Measurements from ENCODE around the gene DPCD.

DNA sequence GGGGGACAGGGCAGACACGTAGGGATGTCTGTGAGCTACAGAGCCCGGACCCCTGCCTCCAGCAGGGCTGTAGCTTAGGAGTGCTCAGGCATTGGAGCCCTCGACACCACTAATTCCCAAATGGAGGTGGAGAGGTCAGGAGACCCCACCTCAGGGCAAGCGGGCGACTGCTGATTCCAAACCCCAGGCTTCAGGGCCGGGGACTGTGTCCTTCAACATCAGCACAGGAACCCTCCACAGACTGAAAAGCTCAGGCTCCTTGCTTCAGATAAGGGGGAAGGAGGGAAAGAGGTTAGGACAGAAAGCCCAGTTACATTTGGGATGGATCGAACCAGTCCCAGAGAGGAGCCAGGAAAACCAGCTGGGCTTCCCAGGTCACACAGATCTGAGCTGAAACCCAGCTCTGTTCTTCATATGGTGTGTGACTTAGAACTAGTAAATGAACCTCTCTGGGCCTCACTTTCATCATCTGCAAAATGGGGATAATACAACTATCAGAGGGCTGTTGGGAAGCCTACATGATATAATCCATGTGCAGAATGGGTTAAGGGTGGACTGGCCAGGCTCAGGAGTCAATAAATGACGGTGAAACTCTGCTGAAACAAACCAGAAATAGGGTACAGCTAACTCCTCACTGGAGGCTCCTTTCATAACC, 16.7 kb upstream of the DPCD start:
- no peak for TF ChIP-seq POLR2A (IDR thresholded peaks at IDR 0.05; ENCODE audit: low read depth, low read length)
- TF ChIP-seq, protein P1, sequence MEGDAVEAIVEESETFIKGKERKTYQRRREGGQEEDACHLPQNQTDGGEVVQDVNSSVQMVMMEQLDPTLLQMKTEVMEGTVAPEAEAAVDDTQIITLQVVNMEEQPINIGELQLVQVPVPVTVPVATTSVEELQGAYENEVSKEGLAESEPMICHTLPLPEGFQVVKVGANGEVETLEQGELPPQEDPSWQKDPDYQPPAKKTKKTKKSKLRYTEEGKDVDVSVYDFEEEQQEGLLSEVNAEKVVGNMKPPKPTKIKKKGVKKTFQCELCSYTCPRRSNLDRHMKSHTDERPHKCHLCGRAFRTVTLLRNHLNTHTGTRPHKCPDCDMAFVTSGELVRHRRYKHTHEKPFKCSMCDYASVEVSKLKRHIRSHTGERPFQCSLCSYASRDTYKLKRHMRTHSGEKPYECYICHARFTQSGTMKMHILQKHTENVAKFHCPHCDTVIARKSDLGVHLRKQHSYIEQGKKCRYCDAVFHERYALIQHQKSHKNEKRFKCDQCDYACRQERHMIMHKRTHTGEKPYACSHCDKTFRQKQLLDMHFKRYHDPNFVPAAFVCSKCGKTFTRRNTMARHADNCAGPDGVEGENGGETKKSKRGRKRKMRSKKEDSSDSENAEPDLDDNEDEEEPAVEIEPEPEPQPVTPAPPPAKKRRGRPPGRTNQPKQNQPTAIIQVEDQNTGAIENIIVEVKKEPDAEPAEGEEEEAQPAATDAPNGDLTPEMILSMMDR (IDR thresholded peaks at IDR 0.05; ENCODE audit: extremely low read depth in 1 of 2, insufficient read depth in 1 of 2, low read depth in 1 of 2, low read length in 2 of 2): no peak
- TF ChIP-seq POLR2AphosphoS5 (IDR thresholded peaks at IDR 0.05; ENCODE audit: insufficient read depth, low read depth, low read length): no peak
- TF ChIP-seq EZH2 (IDR thresholded peaks at IDR 0.05; ENCODE audit: borderline replicate concordance, low read depth, low read length, severe bottlenecking): no peak
- TF ChIP-seq MYC (IDR thresholded peaks at IDR 0.05; ENCODE audit: low read depth, low read length): no peak
- TF ChIP-seq FOS (IDR thresholded peaks at IDR 0.05; ENCODE audit: borderline replicate concordance, insufficient read depth, low read length): no peak

All from endothelial cell of umbilical vein (primary cell).